ENCODE data around the gene SYDE1. TPM values are rescaled to one million over a fixed set of nuclear protein-coding genes. Genes with fewer than 3 reads are reported as not detected.

Gene SYDE1
- total RNA-seq, 1 donor from 2014 or later = 0.71 TPM

DNA sequence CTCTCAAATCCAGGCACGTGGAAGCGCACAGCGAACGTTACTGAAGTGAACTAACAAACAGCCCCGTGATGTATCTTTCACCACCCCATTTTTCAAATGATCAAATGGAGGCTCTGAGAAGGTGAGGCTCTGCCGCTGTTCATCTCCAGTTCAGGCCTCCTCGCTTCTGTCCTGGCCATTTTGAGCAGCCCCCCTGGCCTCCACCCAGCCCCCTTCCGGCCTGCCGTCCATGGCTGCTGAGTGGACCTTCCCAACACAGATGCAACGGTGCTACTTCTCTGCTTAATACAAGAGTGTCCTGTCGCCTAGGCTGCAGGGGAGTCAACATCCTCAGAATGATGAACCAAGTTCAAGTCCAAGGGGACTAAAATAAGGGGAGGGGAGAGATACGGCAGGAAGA, 9.7 kb downstream of the SYDE1 start:
- Mint-ChIP-seq H3K4me1 (ENCODE audit: low read depth, unreplicated experiment) (no peaks in the 10 kb centered on the region), H3K27ac (ENCODE audit: unreplicated experiment) (no peak overlapping the region), H3K27me3 (ENCODE audit: unreplicated experiment) (peaks cover 4% of the 10 kb centered on the region), H3K9me3 (ENCODE audit: unreplicated experiment) (peaks cover 2% of the 10 kb centered on the region), H3K36me3 (ENCODE audit: unreplicated experiment) (no peaks in the 10 kb centered on the region), H3K4me3 (ENCODE audit: unreplicated experiment) (no peak overlapping the region)
- no peak for DNase-seq
- TF ChIP-seq, protein P1, sequence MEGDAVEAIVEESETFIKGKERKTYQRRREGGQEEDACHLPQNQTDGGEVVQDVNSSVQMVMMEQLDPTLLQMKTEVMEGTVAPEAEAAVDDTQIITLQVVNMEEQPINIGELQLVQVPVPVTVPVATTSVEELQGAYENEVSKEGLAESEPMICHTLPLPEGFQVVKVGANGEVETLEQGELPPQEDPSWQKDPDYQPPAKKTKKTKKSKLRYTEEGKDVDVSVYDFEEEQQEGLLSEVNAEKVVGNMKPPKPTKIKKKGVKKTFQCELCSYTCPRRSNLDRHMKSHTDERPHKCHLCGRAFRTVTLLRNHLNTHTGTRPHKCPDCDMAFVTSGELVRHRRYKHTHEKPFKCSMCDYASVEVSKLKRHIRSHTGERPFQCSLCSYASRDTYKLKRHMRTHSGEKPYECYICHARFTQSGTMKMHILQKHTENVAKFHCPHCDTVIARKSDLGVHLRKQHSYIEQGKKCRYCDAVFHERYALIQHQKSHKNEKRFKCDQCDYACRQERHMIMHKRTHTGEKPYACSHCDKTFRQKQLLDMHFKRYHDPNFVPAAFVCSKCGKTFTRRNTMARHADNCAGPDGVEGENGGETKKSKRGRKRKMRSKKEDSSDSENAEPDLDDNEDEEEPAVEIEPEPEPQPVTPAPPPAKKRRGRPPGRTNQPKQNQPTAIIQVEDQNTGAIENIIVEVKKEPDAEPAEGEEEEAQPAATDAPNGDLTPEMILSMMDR (IDR thresholded peaks at IDR 0.05; ENCODE audit: partially characterized antibody, unreplicated experiment) = no peak

GRCh38 chr19:15118248-15118647, 11.0 kb downstream of the SYDE1 start:
- peaks cover 4% of the 10 kb centered on the region for H3K27me3 Mint-ChIP-seq (ENCODE audit: unreplicated experiment)
- H3K4me3 Mint-ChIP-seq (ENCODE audit: unreplicated experiment) = no peak overlapping the region
- no peak for DNase-seq
- no peaks in the 10 kb centered on the region for H3K4me1 Mint-ChIP-seq (ENCODE audit: low read depth, unreplicated experiment)
- H3K9me3 Mint-ChIP-seq (ENCODE audit: unreplicated experiment) = peaks cover 2% of the 10 kb centered on the region
- H3K27ac Mint-ChIP-seq (ENCODE audit: unreplicated experiment) = no peak overlapping the region
- TF ChIP-seq, protein P1 (IDR thresholded peaks at IDR 0.05; ENCODE audit: partially characterized antibody, unreplicated experiment) = no peak
- no peaks in the 10 kb centered on the region for H3K36me3 Mint-ChIP-seq (ENCODE audit: unreplicated experiment)

DNA sequence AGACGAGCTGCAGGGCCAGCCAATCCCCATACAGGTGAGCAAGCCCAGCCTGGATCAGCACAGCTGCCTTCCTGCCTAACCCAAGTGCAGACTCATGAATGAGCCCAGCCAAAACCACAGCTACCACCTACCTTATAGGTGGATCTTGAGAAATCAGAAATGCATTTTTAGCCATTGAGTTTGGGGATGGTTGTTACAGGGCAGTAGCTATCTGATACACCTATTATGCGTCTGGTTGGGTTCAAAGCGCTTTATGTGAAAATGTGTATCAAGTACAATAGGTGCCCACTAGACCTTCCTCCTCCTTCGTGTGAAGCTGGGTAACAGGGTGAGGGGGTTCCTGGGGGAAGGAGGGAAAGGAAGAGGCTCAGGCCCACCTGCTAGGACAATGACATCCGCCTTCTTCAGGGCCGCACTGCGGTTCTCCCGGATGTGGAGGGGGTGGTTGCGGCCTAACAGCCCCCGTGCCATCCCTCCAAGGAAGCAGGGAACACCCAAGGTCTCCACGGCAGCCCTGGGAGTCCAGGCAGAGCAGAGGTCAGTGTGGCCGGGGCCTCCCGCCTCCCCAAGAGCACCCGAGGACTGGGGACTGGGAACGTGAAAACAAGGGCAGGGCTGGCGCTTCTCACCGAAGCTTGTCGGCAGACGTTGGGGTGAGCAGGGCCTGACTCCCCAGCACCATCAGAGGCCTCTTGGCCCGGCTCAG, 11.7 kb downstream of the SYDE1 start:
- Mint-ChIP-seq H3K4me3 (ENCODE audit: unreplicated experiment) (no peak overlapping the region), H3K27me3 (ENCODE audit: unreplicated experiment) (peaks cover 4% of the 10 kb centered on the region), H3K36me3 (ENCODE audit: unreplicated experiment) (no peaks in the 10 kb centered on the region), H3K4me1 (ENCODE audit: low read depth, unreplicated experiment) (peaks cover under 1% of the 10 kb centered on the region), H3K9me3 (ENCODE audit: unreplicated experiment) (peaks cover 2% of the 10 kb centered on the region), H3K27ac (ENCODE audit: unreplicated experiment) (no peak overlapping the region)
- TF ChIP-seq, protein P1 (IDR thresholded peaks at IDR 0.05; ENCODE audit: partially characterized antibody, unreplicated experiment) = no peak
- DNase-seq = no peak

GRCh38 chr19:15120135-15121026, 13.2 kb downstream of the SYDE1 start:
- H3K9me3 Mint-ChIP-seq (ENCODE audit: unreplicated experiment) = peaks cover 4% of the 10 kb centered on the region
- H3K27ac Mint-ChIP-seq (ENCODE audit: unreplicated experiment) = no peak overlapping the region
- TF ChIP-seq, protein P1 (IDR thresholded peaks at IDR 0.05; ENCODE audit: partially characterized antibody, unreplicated experiment) = no peak
- DNase-seq = no peak
- H3K4me3 Mint-ChIP-seq (ENCODE audit: unreplicated experiment) = no peak overlapping the region
- H3K4me1 Mint-ChIP-seq (ENCODE audit: low read depth, unreplicated experiment) = peaks cover 4% of the 10 kb centered on the region
- H3K36me3 Mint-ChIP-seq (ENCODE audit: unreplicated experiment) = no peaks in the 10 kb centered on the region
- peaks cover 6% of the 10 kb centered on the region for H3K27me3 Mint-ChIP-seq (ENCODE audit: unreplicated experiment)
